Gastroesophageal sphincter (tissue), 3 donors: ENCODE results near the gene EVC.

ENCODE experiments used
- EP300 ChIP-seq: sonication (generic); formaldehyde crosslinking; IDR thresholded peaks from one replicate; pipeline ENCODE4 v1.6.1; 2017; ENCODE audit warnings: antibody characterized with exemption, mild to moderate bottlenecking
- POLR2A ChIP-seq, 2 donors: fragments of 450-650 bp; IDR thresholded peaks; one replicate each; pipeline ENCODE4 v1.6.1; 2017; ENCODE audit warnings: antibody characterized with exemption in 2 of 2, mild to moderate bottlenecking in 2 of 2, moderate library complexity in 1 of 2
- TF ChIP-seq, protein P1 (sequence below), 4 experiments: fragments of 200-600 bp in 2 of 4; fragments of 450-650 bp in 2 of 4; sonication (generic) in 1 of 4; IDR thresholded peaks; one replicate each; pipeline ENCODE4 v1.5.1; 2017 to 2019; ENCODE audit warnings: antibody characterized with exemption in 4 of 4, mild to moderate bottlenecking in 2 of 4, moderate library complexity in 2 of 4

DNA sequence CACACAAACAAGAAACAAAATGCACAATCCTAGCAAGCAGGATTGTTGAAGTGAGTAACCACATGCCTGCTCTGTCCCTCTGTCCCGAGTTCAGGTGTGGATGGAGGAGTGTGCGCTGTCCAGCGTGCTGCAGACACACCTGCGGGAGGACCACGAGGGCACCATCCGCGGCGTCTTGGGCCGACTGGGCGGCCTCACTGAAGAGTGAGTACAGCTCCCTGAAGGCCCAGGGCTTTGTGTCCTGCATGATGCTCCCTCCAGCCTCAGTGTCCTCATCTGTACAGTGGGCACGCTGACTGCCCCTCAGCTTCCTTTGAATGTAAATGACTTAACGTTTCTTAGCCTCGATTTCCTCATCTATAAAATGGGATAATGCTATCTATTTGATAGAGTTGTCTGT lies 82.5 kb downstream of the EVC start:
- TF ChIP-seq, protein P1, sequence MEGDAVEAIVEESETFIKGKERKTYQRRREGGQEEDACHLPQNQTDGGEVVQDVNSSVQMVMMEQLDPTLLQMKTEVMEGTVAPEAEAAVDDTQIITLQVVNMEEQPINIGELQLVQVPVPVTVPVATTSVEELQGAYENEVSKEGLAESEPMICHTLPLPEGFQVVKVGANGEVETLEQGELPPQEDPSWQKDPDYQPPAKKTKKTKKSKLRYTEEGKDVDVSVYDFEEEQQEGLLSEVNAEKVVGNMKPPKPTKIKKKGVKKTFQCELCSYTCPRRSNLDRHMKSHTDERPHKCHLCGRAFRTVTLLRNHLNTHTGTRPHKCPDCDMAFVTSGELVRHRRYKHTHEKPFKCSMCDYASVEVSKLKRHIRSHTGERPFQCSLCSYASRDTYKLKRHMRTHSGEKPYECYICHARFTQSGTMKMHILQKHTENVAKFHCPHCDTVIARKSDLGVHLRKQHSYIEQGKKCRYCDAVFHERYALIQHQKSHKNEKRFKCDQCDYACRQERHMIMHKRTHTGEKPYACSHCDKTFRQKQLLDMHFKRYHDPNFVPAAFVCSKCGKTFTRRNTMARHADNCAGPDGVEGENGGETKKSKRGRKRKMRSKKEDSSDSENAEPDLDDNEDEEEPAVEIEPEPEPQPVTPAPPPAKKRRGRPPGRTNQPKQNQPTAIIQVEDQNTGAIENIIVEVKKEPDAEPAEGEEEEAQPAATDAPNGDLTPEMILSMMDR (IDR thresholded peaks at IDR 0.05), result no peak
- TF ChIP-seq POLR2A (IDR thresholded peaks at IDR 0.05), result no peak
- no peak for TF ChIP-seq EP300
